Ovary (tissue), 3 donors: ENCODE measurements around the gene C11orf68.

Experiments used
- CTCF ChIP-seq, 3 donors: fragments of 450-650 bp in 2 of 3; fragments of 200-600 bp in 1 of 3; IDR thresholded peaks; one replicate each; pipeline versions ENCODE4 v1.5.1 to v1.8.0; 2016 to 2022; ENCODE audit warnings: antibody characterized with exemption in 3 of 3, mild to moderate bottlenecking in 1 of 3
- POLR2A ChIP-seq: fragments of 450-650 bp; IDR thresholded peaks from one replicate; pipeline ENCODE4 v1.6.1; 2017; ENCODE audit warnings: antibody characterized with exemption, mild to moderate bottlenecking, moderate library complexity
- donor health status: DM: no; HTN: no; CAD: no.

GRCh38 chr11:65870706-65871681 lies 47.9 kb downstream of the C11orf68 start:
- no peak for TF ChIP-seq CTCF (IDR thresholded peaks at IDR 0.05)
- TF ChIP-seq POLR2A: no peak
